HCT116 (cell line): ENCODE results near the gene GID4. TPM values are rescaled to one million over a fixed set of nuclear protein-coding genes. Genes with fewer than 3 reads are reported as not detected.

Experiments used
- ATAC-seq: fragments of 200-7000 bp; cut with Tn5 transposase; 2 replicates; pipeline ENCODE4 v1.9.1; 2020; ENCODE audit warnings: mild to moderate bottlenecking, moderate library complexity
- BruUV-seq: library from RNA; stranded (reverse); fragments of 400-500 nt; replicated peaks from 2 replicates; lab custom pipeline; 2021; lab: Mats Ljungman, UMichigan
- CTCF ChIA-PET: fragments of 300-600 bp; sonication (Branson Sonifier 250); formaldehyde crosslinking; loops from one replicate; lab custom pipeline; 2021; ENCODE audit warnings: antibody characterized with exemption; lab: Charles Lee
- POLR2A ChIA-PET: fragments of 300-600, 350-600 bp; sonication (Branson Sonifier 250); formaldehyde crosslinking; loops from one replicate; lab custom pipeline; 2021; ENCODE audit warnings: antibody characterized with exemption; lab: Charles Lee
- RAD21 ChIA-PET, 2 experiments: fragments of 300-600 bp; sonication (Branson Sonifier 250); formaldehyde crosslinking; loops; one replicate each; lab custom pipeline; 2023; ENCODE audit warnings: low total read pairs in 2 of 2; ENCODE audit not compliant: uncharacterized antibody in 2 of 2, unreplicated experiment in 2 of 2, low non-redundant PET in 1 of 2; lab: Charles Lee
- DNase-seq: peaks from one replicate; pipeline ENCODE4 v3.0.0-alpha.2; 2010; ENCODE audit warnings: low read depth, low spot score
- H2AFZ ChIP-seq: fragments of 200-600 bp; shearing (Covaris generic), sonication (generic); 2 replicates; pipeline ENCODE4 v1.6.1; 2017; ENCODE audit warnings: low read depth, mixed run types, mixed read lengths, antibody characterized with exemption, low read length; ENCODE audit not compliant: poor library complexity, severe bottlenecking
- H3K27ac ChIP-seq: 2 replicates; pipeline ENCODE4 v1.5.1; 2012; ENCODE audit warnings: low read depth, low read length
- H3K27me3 ChIP-seq: fragments of 200-600 bp; sonication (generic); 2 replicates; pipeline ENCODE4 v1.6.1; 2016; ENCODE audit warnings: mixed run types, low read length, mixed read lengths; ENCODE audit not compliant: insufficient read depth
- H3K36me3 ChIP-seq, 2 experiments: fragments of 200-500 bp in 1 of 2; fragments of 200-600 bp in 1 of 2; sonication (Bioruptor generic) in 1 of 2; sonication (generic) in 1 of 2; 2 replicates each; pipeline versions ENCODE4 v1.5.1 to v1.6.1; 2014 to 2016; ENCODE audit warnings: low read length in 2 of 2, inconsistent platforms in 1 of 2, mixed read lengths in 1 of 2, mixed run types in 1 of 2; ENCODE audit not compliant: insufficient read depth in 2 of 2, control insufficient read depth in 1 of 2
- H3K4me1 ChIP-seq, 2 experiments: fragments of 200-600 bp in 1 of 2; sonication (generic) in 1 of 2; 2 replicates each; pipeline versions ENCODE4 v1.5.1 to v1.6.1; 2012 to 2017; ENCODE audit warnings: low read length in 2 of 2, inconsistent platforms in 1 of 2, mild to moderate bottlenecking in 1 of 2, mixed read lengths in 1 of 2, mixed run types in 1 of 2, moderate library complexity in 1 of 2; ENCODE audit not compliant: insufficient read depth in 2 of 2, control insufficient read depth in 1 of 2
- H3K4me2 ChIP-seq: fragments of 200-600 bp; sonication (generic); 2 replicates; pipeline ENCODE4 v1.6.1; 2017; ENCODE audit warnings: mixed run types, low read length, mixed read lengths
- H3K4me3 ChIP-seq, 2 experiments: fragments of 200-600 bp in 1 of 2; sonication (generic) in 1 of 2; replicated peaks in 1 of 2; 2 replicates each; pipeline ENCODE4 v1.5.1; 2011 to 2016; ENCODE audit warnings: low read length in 2 of 2, control low read depth in 1 of 2, low read depth in 1 of 2, mild to moderate bottlenecking in 1 of 2, mixed read lengths in 1 of 2, mixed run types in 1 of 2
- H3K79me2 ChIP-seq: fragments of 200-600 bp; sonication (generic); 2 replicates; pipeline ENCODE4 v1.6.1; 2017; ENCODE audit warnings: mild to moderate bottlenecking, mixed run types, low read length, moderate library complexity, mixed read lengths; ENCODE audit not compliant: insufficient read depth
- H3K9ac ChIP-seq: fragments of 200-600 bp; sonication (generic); 2 replicates; pipeline ENCODE4 v1.6.1; 2016; ENCODE audit warnings: low read length, mixed read lengths
- H3K9me2 ChIP-seq: fragments of 200-600 bp; sonication (generic), shearing (Covaris generic); 2 replicates; pipeline ENCODE4 v1.6.1; 2017; ENCODE audit warnings: mixed run types, mild to moderate bottlenecking, moderate library complexity; ENCODE audit not compliant: insufficient read depth
- H3K9me3 ChIP-seq, 2 experiments: fragments of 200-500 bp in 1 of 2; fragments of 200-600 bp in 1 of 2; sonication (Bioruptor generic) in 1 of 2; sonication (generic) in 1 of 2; 2 replicates each; pipeline ENCODE4 v1.6.1; 2014 to 2017; ENCODE audit warnings: low read length in 2 of 2, mixed read lengths in 2 of 2, inconsistent platforms in 1 of 2, low read depth in 1 of 2, mild to moderate bottlenecking in 1 of 2, mixed run types in 1 of 2, moderate library complexity in 1 of 2; ENCODE audit not compliant: control insufficient read depth in 1 of 2, insufficient read depth in 1 of 2
- H4K20me1 ChIP-seq: fragments of 200-600 bp; sonication (generic), shearing (Covaris generic); 2 replicates; pipeline ENCODE4 v1.6.1; 2017; ENCODE audit warnings: mixed run types, mild to moderate bottlenecking, moderate library complexity; ENCODE audit not compliant: insufficient read depth
- ELF1 ChIP-seq: IDR thresholded peaks from 2 replicates; pipeline ENCODE4 v1.6.1; 2012; ENCODE audit warnings: low read depth, borderline replicate concordance
- EZH2 ChIP-seq: fragments of 200-600 bp; sonication (generic); IDR thresholded peaks from 2 replicates; pipeline ENCODE4 v1.6.1; 2017; ENCODE audit warnings: antibody characterized with exemption, mixed run types
- JUND ChIP-seq: IDR thresholded peaks from 2 replicates; pipeline ENCODE4 v1.6.1; 2012
- POLR2A ChIP-seq: IDR thresholded peaks from 2 replicates; pipeline ENCODE4 v1.7.0; 2011; ENCODE audit warnings: borderline replicate concordance; ENCODE audit not compliant: insufficient read depth, insufficient read length; ENCODE audit errors: extremely low read depth
- POLR2AphosphoS5 ChIP-seq: IDR thresholded peaks from 2 replicates; pipeline ENCODE4 v1.6.1; 2011; ENCODE audit warnings: mild to moderate bottlenecking, low read depth, low read length, moderate library complexity
- RAD21 ChIP-seq: IDR thresholded peaks from 2 replicates; pipeline ENCODE4 v1.6.1; 2012; ENCODE audit warnings: low read depth, mild to moderate bottlenecking
- TCF7L2 ChIP-seq: IDR thresholded peaks from 2 replicates; pipeline ENCODE4 v1.7.0; 2011; ENCODE audit warnings: borderline replicate concordance, inconsistent platforms; ENCODE audit not compliant: insufficient read depth, insufficient read length; ENCODE audit errors: extremely low read depth
- YY1 ChIP-seq: IDR thresholded peaks from 2 replicates; pipeline ENCODE4 v1.6.1; 2011; ENCODE audit warnings: low read length, low read depth, moderate library complexity, mild to moderate bottlenecking; ENCODE audit not compliant: insufficient replicate concordance; ENCODE audit errors: extremely low read depth
- intact Hi-C: fragments of 100-400 bp; cut with micrococcal nuclease; formaldehyde crosslinking; loops from 2 replicates; pipeline ENCODE4 v1.10.0; 2022
- total RNA-seq: library from RNA; stranded (reverse); gene quantifications from one replicate; pipeline ENCODE4 v1.2.1, GENCODE V29; 2021; ENCODE audit not compliant: unreplicated experiment
- TF ChIP-seq, protein P1 (sequence below), 3 experiments: fragments of 200-600 bp in 1 of 3; sonication (generic) in 1 of 3; IDR thresholded peaks in 2 of 3; conservative IDR thresholded peaks in 1 of 3; 2 replicates each; pipeline ENCODE4 v1.5.1; 2012 to 2017; ENCODE audit warnings: low read depth in 2 of 3, low read length in 2 of 3, antibody characterized with exemption in 1 of 3, borderline replicate concordance in 1 of 3, control low read depth in 1 of 3, mild to moderate bottlenecking in 1 of 3, mixed read lengths in 1 of 3, mixed run types in 1 of 3, moderate library complexity in 1 of 3; ENCODE audit not compliant: insufficient read depth in 1 of 3
- TF ChIP-seq, protein P2 (sequence below): IDR thresholded peaks from 2 replicates; pipeline ENCODE4 v1.6.1; 2012

Gene GID4
- total RNA-seq, 1 experiment from 2014 or later: 10.8 TPM

DNA sequence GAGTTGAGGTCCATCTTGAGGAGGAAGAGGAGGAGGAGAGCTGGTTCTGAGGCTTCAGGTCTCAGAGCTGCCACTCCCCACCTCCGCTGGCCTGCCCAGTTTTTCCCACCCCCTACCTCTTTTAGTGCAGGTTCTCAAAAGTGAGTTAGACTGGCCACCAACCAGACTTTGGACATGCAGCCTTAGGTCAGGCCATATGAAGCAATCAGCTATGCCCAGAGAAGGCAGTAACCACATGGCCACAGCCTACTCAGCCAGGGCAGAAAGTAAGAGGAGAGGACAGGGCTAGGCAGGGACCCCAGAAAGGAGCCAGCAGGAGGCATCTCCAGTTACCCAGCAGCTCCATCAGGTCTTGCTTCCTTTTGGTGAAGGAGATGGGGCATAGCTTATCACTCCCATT is 78.3 kb downstream of the GID4 start:
- POLR2A ChIA-PET: no interaction called here
- Histone ChIP-seq H3K79me2 (no peaks in the 10 kb centered on the region), H3K27ac (no peak overlapping the region), H4K20me1 (no peaks in the 10 kb centered on the region), H2AFZ (no peak overlapping the region), H3K4me1 (no peaks in the 10 kb centered on the region), H3K9me3 (no peaks in the 10 kb centered on the region; a peak in 2 of 4 replicates), H3K4me2 (no peak overlapping the region), H3K36me3 (no peaks in the 10 kb centered on the region), H3K27me3 (no peaks in the 10 kb centered on the region), H3K9me2 (no peaks in the 10 kb centered on the region), H3K4me3 (no peak overlapping the region), H3K9ac (no peak overlapping the region)
- CTCF ChIA-PET: no interaction called here
- BruUV-seq: no TSS peak
- intact Hi-C loops: no loop called here
- ATAC-seq: no peak
- TF ChIP-seq JUND (no peak), YY1 (no peak), RAD21 (no peak), POLR2AphosphoS5 (no peak), POLR2A (no peak), ELF1 (no peak), TCF7L2 (no peak), EZH2 (no peak)
- TF ChIP-seq, protein P1, sequence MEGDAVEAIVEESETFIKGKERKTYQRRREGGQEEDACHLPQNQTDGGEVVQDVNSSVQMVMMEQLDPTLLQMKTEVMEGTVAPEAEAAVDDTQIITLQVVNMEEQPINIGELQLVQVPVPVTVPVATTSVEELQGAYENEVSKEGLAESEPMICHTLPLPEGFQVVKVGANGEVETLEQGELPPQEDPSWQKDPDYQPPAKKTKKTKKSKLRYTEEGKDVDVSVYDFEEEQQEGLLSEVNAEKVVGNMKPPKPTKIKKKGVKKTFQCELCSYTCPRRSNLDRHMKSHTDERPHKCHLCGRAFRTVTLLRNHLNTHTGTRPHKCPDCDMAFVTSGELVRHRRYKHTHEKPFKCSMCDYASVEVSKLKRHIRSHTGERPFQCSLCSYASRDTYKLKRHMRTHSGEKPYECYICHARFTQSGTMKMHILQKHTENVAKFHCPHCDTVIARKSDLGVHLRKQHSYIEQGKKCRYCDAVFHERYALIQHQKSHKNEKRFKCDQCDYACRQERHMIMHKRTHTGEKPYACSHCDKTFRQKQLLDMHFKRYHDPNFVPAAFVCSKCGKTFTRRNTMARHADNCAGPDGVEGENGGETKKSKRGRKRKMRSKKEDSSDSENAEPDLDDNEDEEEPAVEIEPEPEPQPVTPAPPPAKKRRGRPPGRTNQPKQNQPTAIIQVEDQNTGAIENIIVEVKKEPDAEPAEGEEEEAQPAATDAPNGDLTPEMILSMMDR (IDR thresholded peaks at IDR 0.05 in 2 of 3, conservative IDR thresholded peaks at IDR 0.05 in 1 of 3; ENCODE audit: borderline replicate concordance in 1 of 3, insufficient read depth in 1 of 3, low read depth in 2 of 3, low read length in 2 of 3): no peak
- TF ChIP-seq, protein P2, sequence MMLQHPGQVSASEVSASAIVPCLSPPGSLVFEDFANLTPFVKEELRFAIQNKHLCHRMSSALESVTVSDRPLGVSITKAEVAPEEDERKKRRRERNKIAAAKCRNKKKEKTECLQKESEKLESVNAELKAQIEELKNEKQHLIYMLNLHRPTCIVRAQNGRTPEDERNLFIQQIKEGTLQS: no peak
- RAD21 ChIA-PET: no interaction called here
- DNase-seq: no peak

Other genes with a start within 250 kb of the GID4 start
- gene SREBF1, start 202.4 kb upstream of the GID4 start, total RNA-seq: 298 TPM
- gene TOM1L2, start 67.0 kb upstream of the GID4 start, total RNA-seq: 24.1 TPM
- gene DRC3, start 66.5 kb upstream of the GID4 start, total RNA-seq: 2.4 TPM
- gene ATPAF2, start 240 bp upstream of the GID4 start, total RNA-seq: 46.1 TPM
- 41.0 TPM for gene DRG2, start 48.5 kb downstream of the GID4 start, total RNA-seq
- 2.8 TPM for gene MYO15A, start 69.3 kb downstream of the GID4 start, total RNA-seq
- 97.8 TPM for gene ALKBH5, start 144.4 kb downstream of the GID4 start, total RNA-seq
- gene LLGL1, start 186.2 kb downstream of the GID4 start, total RNA-seq: 44.3 TPM
- 264 TPM for gene FLII, start 219.3 kb downstream of the GID4 start, total RNA-seq
- gene MIEF2, start 221.3 kb downstream of the GID4 start, total RNA-seq: 9.3 TPM